Pulmonary artery endothelial cell (primary cell): ENCODE results near the gene NELFB. TPM values are rescaled to one million over a fixed set of nuclear protein-coding genes. Genes with fewer than 3 reads are reported as not detected.

ENCODE experiments used
- DNase-seq: peaks from one replicate; pipeline ENCODE4 v3.0.0-alpha.2; 2011; ENCODE audit warnings: low read depth, low spot score
- total RNA-seq: library from RNA; depleted of rRNA; stranded (reverse); fragments of >200 nt; gene quantifications from 2 replicates; pipeline ENCODE4 v1.2.3, GENCODE V29; 2014

NELFB gene
- total RNA-seq, 1 donor from 2014 or later = 78.1 TPM

- peak; percentile 94 for DNase-seq
These were observed 31.8 kb upstream of the NELFB start for GRCh38 chr9:137223078-137223970.

DNA sequence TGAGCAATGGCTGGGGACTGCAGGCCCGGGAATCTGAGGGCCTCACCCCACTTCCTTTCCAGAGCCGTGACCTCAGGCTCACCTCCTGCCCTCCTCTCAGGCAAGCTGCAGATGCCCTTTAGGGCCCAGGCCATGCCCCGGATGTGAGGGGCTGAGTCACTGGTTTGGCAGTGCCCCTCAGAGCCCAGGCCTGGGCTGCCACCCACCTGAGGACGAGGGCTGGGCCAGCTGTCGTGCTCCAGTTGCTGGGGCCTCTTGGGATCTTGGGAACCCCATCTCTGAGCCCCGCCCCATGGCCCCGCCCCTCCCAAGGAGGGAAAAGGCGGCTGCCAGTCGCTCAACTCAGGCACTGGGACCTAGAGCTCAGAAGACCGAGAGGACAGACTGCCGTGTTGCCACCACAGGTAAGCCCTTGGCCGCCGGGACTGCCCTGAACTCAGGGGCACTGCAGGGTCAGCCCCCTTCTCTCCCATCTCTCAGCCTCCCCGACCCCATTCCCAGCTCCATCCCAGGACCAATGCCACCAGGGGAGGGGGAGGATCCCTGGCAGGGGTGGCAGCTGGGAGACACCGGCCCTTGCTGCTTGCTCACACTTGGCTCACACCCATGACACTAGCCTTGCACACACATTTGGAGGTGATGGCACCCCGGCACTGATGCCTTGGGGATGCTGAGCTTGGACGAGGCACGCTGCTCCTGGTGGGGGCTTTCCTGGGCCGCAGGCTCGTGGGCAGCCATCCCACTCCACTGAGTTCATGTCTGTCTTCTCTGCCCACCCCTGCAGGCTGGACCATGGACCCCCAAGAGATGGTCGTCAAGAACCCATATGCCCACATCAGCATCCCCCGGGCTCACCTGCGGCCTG lies 30.1 kb upstream of the NELFB start, which contains the start of gene CYSRT1:
TSS of gene CYSRT1 (plus strand) at position 345 of the 865 bp plus-strand sequence. CDS start at position 793, 448 bp downstream.
- DNase-seq = no peak

DNA sequence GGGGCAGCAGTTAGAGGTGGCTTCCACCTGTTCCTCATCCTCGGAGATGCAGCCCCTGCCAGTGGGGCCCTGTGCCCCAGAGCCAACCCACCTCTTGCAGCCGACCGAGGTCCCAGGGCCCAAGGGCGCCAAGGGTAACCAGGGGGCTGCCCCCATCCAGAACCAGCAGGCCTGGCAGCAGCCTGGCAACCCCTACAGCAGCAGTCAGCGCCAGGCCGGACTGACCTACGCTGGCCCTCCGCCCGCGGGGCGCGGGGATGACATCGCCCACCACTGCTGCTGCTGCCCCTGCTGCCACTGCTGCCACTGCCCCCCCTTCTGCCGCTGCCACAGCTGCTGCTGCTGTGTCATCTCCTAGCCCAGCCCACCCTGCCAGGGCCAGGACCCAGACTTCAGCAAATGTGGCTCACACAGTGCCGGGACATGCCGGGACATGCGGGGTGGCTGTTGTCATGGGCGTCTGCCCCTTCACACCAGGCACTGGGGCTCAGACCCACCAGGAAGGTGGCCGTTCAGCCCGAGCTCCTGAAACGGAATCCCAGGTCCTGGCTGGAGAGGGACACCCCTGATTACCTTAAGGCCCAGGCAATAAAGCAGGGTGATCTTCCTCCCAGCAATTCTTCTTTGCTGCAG lies 29.3 kb upstream of the NELFB start:
- DNase-seq = no peak

GRCh38 chr9:137226338-137227053 lies 28.6 kb upstream of the NELFB start:
- no peak for DNase-seq

DNA sequence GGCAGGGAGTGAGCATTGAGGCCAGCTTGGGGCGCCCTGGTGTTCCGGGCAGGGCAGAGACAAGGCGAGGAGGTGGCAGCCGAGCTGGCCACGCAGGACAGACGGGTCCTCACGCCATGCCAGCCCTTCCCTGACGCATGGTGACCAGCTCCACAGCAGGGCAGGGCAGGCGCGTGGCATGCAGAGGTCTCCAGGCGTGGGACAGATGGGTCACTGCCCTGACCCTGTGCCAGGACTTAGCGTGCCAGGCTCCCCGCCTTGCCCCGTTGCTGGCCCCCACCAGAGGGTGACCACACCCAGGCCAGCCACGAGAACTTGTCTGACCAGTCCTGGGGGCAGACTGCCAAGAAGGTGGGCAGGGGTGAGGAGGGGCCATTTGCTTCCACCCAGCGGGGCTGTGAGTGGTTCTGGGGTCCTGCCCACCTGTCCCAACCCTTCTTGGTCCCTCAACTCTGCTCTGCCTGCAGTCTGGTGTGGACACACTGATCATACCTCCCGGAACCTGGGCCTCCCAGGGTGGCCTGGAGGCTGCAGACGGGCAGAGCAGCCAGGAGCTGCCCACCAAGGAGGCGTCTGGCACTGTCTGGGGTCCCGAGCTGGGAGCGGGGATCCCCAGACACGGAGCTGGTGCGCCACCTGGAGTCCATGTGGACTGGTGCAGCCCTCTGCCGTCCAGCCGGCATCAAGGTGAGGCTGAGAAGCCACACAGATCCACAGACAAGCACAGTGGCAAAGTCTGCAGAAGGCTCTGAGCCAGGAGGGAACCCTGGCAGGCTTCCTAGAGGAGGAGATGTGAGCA lies 27.9 kb upstream of the NELFB start, which contains the start of gene RNF224:
TSS of gene RNF224 (plus strand) at position 449 of the 799 bp plus-strand sequence. CDS start 834 bp downstream, outside the sequence.
- DNase-seq = peak; percentile 37

DNA sequence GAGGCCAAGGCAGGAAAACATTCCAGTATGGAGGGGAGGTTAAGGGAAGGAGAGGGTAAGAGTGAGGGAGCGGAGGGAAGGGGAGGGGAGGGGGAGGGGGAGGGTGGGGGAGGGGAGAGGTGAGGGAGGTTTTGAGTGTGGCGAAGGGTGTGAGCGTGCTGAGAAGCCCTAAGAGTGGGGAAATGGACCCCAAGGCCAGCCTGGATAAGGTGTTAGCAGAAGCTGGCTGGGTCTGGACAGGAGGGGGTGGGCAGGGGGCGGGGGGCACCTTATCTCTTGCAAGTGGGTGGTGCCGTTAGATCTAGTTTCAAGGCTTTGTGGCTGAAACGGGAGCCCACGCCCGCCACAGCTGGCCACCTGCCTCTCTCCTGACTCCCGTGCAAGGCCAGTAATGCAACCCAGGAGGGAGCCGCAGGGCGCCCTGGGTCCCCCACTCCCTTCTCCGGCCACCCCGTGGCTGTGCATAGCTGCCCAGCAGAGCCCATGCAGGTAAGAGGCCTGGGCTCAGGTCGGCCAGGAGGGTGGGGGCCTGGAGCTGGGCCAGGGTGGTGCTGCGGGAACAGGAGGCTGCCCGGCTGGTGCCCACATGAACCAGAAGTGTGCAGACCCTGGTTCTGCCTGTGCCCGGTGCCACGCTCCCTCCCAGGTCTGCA lies 27.1 kb upstream of the NELFB start:
- DNase-seq = no peak

DNA sequence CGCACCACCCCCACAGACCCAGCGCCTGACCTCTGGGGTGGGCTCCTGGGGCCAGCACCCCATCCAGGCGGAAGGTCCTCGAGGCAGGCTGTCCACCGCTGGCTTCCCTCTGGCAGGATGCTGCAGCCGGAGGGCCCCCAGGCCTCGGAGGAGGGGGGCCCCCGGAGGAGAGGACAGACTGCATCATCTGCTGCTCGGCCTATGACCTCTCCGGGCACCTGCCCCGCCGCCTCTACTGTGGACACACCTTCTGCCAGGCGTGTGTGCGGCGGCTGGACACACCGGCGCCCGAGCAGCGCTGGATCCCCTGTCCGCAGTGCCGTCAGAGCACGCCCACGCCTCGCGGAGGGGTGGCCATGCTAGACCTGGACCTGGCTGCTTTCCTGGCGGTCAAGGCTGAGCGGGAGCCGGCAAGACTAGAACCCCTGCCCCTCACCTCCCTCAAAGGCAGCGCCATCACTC lies 26.6 kb upstream of the NELFB start:
- no peak for DNase-seq

DNA sequence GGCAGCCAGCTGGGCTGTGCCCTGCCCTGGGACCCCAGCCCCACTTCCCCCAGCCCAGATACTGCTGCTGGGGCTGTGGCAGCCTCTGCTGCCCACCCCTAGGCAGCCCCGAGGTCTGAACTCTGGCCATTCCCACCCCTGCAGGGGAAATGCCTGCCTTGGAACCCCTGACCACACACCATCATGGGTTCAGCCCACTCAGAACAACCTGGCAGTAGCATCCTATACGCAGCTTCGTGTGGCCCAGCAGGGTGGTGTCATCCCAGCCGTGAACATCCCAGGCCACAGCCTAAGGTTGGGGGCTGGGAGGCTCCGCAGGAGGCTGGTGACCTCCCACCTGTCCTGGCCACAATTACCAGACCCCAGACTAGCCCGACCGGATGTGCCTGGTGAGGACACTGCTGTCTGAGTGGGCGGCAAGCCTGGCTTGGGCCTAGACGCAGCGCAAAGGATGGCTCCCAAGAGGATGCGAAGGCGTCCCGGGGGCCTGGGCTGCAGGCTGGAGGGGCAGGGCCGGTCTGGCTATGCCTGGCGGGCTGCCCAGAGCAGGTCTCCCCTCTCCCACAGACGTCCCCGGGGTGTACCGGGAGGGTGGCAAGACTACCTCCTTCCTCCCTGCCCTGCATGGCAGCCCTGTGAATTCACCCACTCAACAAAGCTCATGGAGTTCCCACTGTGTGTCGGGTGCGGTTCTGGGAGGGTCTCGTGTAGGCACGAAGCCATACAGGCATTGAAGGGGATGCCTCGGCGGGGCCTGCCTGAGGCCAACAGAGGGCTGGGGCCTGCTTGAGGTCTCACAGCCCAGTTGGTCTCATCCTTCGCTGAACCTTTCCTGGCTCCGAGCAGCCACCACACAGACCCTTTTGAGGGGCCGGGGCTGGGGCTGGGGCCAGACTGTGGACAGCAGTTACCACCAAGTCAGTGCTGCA lies 25.9 kb upstream of the NELFB start:
- DNase-seq = no peak

DNA sequence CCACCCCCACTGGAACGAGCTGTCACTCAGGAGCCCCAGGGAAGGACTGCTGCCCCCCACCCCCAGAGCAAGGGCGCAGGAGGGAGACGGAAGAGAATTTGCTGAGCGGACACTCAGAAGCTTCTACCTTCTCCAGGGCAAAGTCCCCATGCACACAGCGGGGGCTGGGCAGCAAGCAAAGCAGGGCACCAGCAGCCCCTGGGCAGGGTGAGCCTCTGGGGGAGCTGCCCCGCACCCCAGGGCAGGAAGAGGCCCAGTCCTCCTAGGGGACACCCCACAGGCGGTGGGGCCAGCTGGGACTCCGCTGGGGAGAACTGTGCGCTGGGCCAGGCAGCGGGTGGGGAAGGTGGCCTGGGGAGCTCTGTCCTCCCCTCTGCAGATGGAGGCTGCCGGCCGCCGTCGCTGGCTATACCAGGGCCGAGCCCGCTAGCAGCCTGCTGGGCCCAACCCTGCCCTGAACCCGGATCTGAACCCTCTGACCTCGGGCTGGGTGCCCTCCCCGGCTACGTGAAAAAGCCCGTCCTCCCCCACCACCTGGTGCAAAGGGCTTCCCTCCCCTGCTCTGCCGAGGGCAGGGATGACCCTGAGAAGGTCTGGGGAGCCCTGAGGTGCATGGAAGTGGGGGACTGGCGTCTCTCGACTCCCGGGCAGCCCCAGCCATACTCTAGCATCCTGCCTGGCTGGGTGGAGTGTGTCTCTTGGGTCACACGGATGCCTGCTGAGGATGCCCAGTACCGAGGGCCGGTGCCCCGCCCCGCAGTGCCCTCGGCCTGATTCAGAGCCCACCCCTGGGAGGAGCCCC lies 25.0 kb upstream of the NELFB start:
- DNase-seq = no peak

DNA sequence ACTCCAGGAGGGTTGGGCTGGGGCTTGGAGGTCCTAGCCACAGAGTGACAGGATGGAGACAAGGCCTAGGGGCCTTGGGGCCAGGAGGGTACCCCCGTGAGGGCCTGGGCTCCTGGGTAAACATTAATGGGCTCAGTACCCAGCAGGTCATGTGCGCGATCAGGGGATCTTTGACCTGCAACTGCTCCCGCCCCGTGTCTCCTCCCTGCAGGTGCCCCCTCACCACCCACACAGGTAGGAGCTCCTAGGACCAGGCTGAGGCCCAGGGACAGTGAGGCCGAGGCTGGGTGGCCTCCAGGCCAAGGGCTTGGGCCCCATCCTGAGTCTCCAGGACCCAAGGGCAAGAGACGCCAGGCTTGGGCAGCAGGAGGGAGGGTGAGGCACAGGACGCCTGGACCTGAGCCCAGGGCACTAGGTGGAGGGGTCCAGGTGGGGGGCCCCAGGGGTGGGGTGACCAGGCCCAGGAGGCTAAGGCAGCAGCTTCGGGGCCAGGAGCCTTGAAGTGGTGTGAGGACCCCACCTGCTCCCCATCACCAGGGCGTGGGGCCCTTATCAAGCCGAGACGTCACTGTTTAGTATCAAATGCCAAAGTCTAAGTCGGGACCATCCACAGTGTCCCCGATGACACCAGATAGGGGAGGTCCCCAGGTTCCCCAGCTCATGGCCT lies 24.3 kb upstream of the NELFB start, which contains the start of gene SLC34A3:
TSS of gene SLC34A3 (plus strand) at position 197 of the 667 bp plus-strand sequence. CDS start 802 bp downstream, outside the sequence.
- DNase-seq = no peak

- DNase-seq = no peak
These were observed 23.6 kb upstream of the NELFB start for GRCh38 chr9:137231372-137232039.

GRCh38 chr9:137232101-137232500 lies 23.0 kb upstream of the NELFB start:
- no peak for DNase-seq

- no peak for DNase-seq
These were observed 22.6 kb upstream of the NELFB start for GRCh38 chr9:137232510-137232909.

GRCh38 chr9:137233143-137233980 lies 21.8 kb upstream of the NELFB start:
- DNase-seq = no peak

GRCh38 chr9:137234055-137234697 lies 21.0 kb upstream of the NELFB start:
- DNase-seq = no peak
